HG02973 (cell line): ENCODE results near the gene IGFBP5.

Experiments
- ATAC-seq: cut with Tn5 transposase; IDR thresholded peaks from one replicate; pipeline ENCODE4 v1.9.1; 2021; ENCODE audit warnings: moderate library complexity; ENCODE audit not compliant: unreplicated experiment

Gene IGFBP5

DNA sequence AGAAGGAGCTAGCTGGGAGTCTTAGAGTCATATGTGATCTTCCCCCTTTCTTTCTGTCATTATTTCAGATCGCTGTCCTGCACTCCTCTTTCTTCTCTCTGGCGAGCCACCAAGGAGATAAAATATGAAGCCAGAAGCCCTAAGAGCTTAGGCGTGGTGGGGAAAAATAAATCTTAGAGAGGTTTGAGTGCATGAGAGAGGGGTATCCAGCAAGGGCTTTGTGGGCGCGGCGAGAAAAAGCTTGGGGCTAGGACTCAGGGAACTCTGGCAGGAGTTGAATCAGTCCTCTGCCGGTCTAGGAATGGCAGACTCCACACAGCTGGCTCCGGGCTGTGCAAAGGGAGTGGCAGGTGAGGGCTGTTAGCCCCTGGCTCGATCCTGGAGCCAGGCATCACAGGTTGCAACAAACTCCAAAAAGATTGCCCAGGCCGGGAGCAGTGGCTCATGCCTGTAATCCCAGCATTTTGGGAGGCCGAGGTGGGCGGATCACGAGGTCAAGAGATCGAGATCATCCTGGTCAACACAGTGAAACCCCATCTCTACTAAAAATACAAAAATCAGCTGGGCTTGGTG lies 20.1 kb upstream of the IGFBP5 start:
- no peak for ATAC-seq

DNA sequence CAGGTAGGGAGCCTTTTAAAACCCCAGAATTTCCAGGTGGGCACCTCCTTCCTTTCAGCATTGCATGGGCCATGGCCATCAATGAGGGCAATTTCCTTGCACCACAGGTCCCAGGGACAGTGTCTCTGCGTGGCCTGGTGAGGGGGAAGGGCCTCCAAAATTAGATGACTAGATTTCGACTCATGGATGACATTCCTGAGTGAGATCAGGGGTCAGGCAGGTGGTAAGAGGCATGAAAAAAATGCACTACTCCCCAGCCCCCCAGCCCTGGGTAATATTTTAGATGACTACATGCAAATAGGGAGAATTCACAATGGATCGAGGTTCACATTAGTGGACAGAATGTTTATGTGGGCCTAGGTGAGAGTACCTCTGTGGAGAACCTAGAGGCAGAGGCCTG lies 19.0 kb upstream of the IGFBP5 start:
- ATAC-seq: no peak

GRCh38 chr2:216713691-216714336 lies 18.5 kb upstream of the IGFBP5 start:
- ATAC-seq: no peak

DNA sequence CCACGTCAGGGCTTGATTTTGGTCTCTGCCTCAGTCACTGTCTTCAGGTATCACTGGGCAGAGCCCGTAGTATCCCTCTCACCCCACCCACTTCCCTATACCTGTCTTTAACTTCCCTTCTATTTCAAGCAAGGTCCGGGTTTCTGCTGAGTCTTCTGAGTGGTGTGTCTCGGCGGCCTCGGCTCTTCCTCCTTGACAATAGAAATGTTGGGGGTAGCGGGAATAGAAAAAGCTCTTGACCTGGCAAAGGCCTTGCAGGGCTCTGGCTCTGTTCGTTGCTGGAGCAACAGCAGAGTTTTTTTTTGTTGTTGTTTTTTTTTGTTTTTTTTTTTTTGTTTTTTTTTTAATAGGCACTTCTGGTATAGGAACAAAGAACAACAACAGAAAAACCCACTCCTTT lies 16.0 kb upstream of the IGFBP5 start:
- ATAC-seq: no peak

- ATAC-seq: no peak
These were observed 15.4 kb upstream of the IGFBP5 start for GRCh38 chr2:216710551-216711301.

DNA sequence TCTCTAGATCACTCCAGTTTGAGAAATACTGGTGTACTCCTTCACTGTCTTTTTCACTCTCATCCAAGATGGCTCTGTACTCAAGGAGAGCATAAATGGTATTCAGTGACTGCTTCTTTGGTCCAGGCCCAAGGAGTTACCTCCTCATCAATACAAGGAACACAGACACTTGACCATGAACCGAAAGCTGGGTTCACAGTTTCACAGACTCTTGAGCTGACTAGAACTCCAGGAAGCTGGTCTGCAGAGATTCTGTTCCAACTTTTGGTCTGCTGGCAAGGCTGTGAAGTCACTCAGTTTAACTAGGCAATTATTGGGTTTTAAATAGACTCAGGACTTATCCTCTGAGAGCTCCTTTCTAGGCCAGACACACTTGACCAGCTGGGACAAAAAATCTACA lies 7.4 kb upstream of the IGFBP5 start:
- ATAC-seq: no peak

- no peak for ATAC-seq
These were observed 6.2 kb upstream of the IGFBP5 start for GRCh38 chr2:216701544-216701943.

GRCh38 chr2:216700781-216701180 lies 5.4 kb upstream of the IGFBP5 start:
- no peak for ATAC-seq

DNA sequence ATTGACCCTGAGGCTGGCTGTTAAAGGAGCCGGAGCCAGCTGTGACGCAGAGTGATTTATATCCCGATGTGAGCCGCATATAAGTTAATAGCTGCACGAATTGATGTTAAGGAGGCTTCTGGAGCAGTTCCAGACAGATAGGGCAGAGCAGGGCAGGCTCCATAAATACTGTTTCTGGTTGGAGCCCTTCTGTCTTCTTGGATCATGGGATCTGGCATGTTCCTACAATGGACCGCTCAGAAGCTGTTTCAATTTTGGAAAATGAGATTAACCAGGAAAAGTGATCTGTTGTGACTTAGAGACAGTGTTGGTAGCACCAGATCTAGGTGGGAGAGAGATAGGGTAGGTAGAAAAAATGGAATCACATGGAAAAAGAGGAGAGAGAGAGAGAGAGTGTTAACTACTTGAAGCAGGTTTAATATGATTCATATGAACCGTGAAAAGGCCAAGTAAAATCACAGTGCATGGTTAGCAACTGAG lies 4.8 kb upstream of the IGFBP5 start:
- no peak for ATAC-seq

GRCh38 chr2:216698895-216699294 lies 3.5 kb upstream of the IGFBP5 start:
- ATAC-seq: peak; percentile 67

- no peak for ATAC-seq
These were observed 2.9 kb upstream of the IGFBP5 start for GRCh38 chr2:216698293-216698692.

GRCh38 chr2:216696751-216697560 lies 1.6 kb upstream of the IGFBP5 start:
- no peak for ATAC-seq

GRCh38 chr2:216696321-216696720 lies 972 bp upstream of the IGFBP5 start:
- ATAC-seq: no peak

DNA sequence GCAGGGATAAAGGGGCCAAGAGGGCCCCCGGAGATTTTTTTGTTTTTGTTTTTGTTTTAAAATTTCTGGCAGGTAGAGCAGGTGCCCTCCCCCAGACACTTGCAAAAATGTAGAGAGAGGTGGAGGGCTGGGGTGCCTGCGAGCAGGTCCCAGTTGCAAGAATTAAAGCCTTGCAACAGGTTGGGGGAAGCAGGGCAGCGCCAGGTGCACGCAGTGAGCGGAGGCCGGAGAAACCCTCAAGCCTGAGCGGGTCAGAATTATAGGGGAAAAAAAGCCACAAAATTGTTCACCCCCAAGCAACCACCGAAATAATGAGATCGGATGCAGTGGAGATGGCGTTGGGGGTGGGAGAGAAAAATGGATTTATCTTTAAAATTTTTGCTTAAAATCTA lies 527 bp downstream of the IGFBP5 start:
- ATAC-seq: no peak

- no peak for ATAC-seq
These were observed 1.1 kb downstream of the IGFBP5 start for GRCh38 chr2:216694082-216694825.

- ATAC-seq: no peak
These were observed 1.8 kb downstream of the IGFBP5 start for GRCh38 chr2:216693414-216694080.

DNA sequence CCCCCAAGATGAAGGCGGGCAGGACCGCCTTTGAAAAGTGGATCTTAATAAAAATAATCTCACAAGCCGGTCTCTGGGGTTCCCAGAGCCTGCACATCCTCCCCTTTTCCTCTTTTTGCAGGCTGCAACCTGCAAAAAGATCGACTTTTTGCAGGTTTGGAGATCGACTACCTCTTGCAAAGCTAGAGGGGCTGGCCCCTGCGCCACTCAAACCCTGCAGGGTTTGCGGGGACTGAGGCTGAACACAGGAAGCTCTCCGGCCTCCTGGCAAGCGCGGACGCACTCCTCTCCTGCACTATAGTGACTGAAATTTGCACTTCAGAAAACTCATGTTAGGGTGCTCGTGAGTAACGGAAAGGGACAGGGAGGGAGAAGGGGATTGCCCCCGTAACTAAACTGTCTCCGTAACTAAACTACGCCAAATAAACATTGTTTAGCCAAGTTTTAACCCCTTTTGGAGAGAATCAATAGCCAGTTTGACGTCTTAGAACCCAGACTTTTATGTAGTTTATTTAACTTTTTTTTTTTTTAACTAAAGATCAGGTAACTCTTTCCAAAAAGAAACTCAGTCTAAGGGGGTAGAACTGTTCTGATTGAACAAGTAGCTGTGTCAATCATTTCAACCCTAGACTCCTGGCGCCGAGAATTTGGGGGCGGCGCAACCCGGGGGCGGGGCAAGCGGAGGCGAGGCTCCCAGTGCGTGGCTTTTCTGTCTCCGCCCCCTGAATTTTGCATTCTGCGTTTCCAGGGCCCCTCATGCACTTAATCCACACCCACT lies 2.5 kb downstream of the IGFBP5 start:
- no peak for ATAC-seq

DNA sequence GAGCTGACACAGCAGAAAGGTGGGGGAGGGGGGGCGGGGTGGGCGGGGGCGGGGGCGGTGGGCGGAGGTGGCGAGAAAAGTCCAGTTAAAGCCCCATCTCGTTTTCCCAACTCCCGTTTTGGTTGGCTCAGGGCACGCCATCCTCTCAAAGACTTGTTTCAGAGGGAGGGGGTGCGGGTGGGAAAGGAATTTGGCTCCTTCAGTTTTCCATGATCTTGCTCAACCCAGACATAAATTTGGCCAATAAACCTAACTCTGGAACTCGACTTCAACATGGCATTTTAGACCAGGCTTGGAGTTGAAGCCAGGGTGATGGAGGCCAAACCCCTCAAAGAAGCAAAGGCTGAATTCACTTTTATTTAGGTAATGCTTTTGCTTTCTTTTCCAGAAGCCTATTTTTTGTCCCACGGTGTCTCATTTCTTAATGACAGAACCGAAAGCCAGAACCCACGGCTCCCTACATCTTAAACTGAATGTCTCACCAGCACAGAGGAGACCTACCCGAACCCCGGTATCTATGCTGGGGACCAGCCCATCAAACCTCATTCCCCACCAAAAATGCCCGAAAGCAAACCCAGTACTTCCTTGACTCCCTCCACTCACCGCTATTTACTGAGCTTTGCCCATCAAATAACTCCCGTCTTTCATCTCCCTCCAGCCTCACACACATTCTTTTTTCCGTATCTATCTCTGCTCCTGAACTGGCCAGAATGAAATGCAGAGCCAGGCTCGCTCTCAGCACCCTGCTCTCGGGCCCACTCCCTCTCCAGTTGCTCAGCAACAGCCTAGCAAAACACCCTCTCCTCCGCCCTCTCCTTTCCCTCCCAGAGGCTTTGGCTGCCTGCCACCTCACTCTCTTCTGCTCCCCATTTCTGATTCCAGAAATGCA lies 4.3 kb downstream of the IGFBP5 start:
- no peak for ATAC-seq
